Muscle layer of colon (tissue), 2 donors: ENCODE measurements around the gene PREPL.
"Not testable (repeated sequence)": the region's sequence is repeated elsewhere in the genome, so short reads cannot be mapped to it uniquely, and the experiment has no call there.

Experiments
- H3K27ac ChIP-seq: one replicate; pipeline ENCODE4 v1.7.0; 2013; ENCODE audit warnings: low read depth, mild to moderate bottlenecking, low read length, moderate library complexity
- H3K27me3 ChIP-seq, 2 donors: one replicate each; pipeline ENCODE4 v1.7.0; 2013; ENCODE audit warnings: low read length in 2 of 2, mild to moderate bottlenecking in 2 of 2; ENCODE audit not compliant: insufficient read depth in 2 of 2, control insufficient read depth in 1 of 2
- H3K36me3 ChIP-seq: one replicate; pipeline ENCODE4 v1.7.0; 2013; ENCODE audit warnings: mild to moderate bottlenecking, low read length; ENCODE audit not compliant: insufficient read depth
- H3K4me1 ChIP-seq: one replicate; pipeline ENCODE4 v1.7.0; 2013; ENCODE audit warnings: mild to moderate bottlenecking, low read length; ENCODE audit not compliant: insufficient read depth
- H3K4me3 ChIP-seq, 2 donors: one replicate each; pipeline ENCODE4 v1.7.0; 2013; ENCODE audit warnings: low read length in 2 of 2, low read depth in 1 of 2, mild to moderate bottlenecking in 1 of 2, moderate library complexity in 1 of 2
- H3K9ac ChIP-seq: one replicate; pipeline ENCODE4 v1.7.0; 2013; ENCODE audit warnings: low read length
- H3K9me3 ChIP-seq: one replicate; pipeline ENCODE4 v1.7.0; 2013; ENCODE audit warnings: mild to moderate bottlenecking, low read length
- donor health status: abdominal sarcoma.
- donor health status: Adenocarcinoma of cecum.

PREPL gene

DNA sequence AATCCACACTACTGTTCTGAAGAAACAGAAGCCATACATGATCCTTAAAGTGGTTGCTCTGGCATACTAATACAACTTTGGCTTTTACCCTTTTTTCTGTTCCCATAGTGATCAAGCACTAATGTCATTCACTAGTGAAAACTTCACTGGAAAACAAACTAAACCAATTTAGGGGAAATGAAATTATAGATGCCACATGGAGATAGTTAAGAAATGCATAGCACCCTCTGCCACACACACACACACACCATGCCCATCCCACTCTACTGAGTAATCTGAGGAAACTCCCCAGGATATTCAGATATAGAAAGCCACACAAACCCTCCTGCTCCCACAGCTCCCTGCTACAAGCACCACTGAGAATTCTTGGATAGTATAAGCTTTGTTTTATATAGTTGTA, 46.9 kb downstream of the PREPL start:
- peaks cover 41% of the 10 kb centered on the region for H3K36me3 ChIP-seq

DNA sequence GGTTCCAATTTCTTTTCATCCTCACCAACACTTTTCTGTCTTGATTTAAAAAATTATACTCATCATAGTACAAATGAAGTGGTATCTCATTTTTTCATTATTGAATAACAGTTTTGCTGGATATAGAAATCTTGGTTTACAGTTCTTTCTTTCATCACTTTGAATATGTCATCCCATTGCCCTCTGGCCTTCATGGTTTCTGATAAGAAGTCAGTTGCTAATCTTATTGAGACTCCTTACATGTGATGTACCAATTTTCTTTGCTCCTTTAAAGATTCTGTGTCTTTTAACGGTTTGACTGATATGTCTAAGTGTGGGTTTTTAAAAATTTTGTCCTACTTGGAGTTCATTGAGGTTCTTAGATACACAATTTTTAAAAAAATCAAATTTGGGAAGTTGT, 51.0 kb downstream of the PREPL start:
- Histone ChIP-seq H3K9ac (no peak overlapping the region), H3K27me3 (no peaks in the 10 kb centered on the region), H3K36me3 (peaks cover 24% of the 10 kb centered on the region), H3K4me1 (no peaks in the 10 kb centered on the region), H3K9me3 (peaks cover 23% of the 10 kb centered on the region), H3K27ac (no peak overlapping the region), H3K4me3 (no peak overlapping the region)

More for the DNA sequence above, 46.9 kb downstream of the PREPL start:
- Histone ChIP-seq H3K27me3 (no peaks in the 10 kb centered on the region), H3K4me1 (no peaks in the 10 kb centered on the region), H3K9ac (no peak overlapping the region), H3K4me3 (no peak overlapping the region), H3K9me3 (peaks cover 19% of the 10 kb centered on the region), H3K27ac (no peak overlapping the region)

DNA sequence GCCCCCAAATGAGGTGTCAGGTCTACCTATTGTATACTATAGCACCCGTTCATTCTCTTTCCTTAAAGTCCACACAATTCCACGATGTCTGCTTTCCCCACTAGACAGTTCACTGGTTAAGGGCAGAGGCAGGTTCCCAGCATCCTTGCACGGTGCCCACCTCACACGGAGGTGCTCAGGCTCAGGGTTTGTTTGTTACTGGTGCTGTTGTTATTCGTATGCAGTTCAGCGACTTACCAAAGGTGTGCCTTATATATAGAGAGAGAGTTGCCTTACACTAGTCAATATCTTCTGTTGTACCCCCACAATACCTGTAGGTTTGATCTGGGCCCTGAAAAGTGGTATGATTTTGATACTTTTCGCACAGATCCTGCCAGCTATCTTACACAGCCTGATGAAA, 55.4 kb downstream of the PREPL start:
- Histone ChIP-seq H3K27me3 (no peaks in the 10 kb centered on the region), H3K9ac (no peak overlapping the region), H3K27ac (no peak overlapping the region), H3K4me3 (no peak overlapping the region), H3K36me3 (no peaks in the 10 kb centered on the region), H3K9me3 (peaks cover 14% of the 10 kb centered on the region), H3K4me1 (no peaks in the 10 kb centered on the region)

DNA sequence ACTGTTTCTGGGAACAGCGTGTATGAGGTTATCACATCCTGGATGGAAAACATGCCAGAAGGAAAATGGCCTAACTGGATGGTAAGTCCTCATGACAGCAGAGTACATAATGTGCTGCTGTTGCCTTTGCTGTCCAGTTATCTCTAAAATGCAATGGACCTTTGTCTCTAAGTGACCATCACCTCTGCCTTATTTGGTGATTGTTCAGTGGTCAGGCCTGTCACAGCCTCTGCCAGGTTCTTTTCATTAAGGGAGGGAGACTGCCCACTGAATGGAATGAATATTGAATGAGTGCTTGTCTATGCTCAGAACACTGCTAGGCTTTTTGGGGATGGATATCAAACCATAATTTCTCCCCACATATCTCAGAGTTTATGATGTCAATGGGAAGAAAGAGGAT, 57.0 kb downstream of the PREPL start:
- H3K27me3 ChIP-seq = no peaks in the 10 kb centered on the region
- H3K4me3 ChIP-seq = no peak overlapping the region
- no peak overlapping the region for H3K27ac ChIP-seq
- H3K36me3 ChIP-seq = no peaks in the 10 kb centered on the region
- no peak overlapping the region for H3K9ac ChIP-seq
- H3K4me1 ChIP-seq = no peaks in the 10 kb centered on the region
- peaks cover 3% of the 10 kb centered on the region for H3K9me3 ChIP-seq

DNA sequence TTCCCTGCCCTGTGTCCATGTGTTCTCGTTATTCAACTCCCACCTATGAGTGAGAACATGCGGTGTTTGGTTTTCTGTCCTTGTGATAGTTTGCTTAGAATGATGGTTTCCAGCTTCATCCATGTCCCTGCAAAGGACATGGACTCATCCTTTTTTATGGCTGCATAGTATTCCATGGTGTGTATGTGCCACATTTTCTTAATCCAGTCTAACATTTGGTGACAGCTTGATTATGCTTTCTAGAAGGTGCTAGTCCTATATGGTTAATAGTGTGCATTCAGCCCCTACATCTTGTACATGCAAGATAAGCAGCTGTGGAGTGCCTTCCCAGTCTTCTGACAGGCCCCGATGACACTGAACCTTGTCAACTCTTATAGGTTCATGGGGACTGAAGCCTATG, 57.5 kb downstream of the PREPL start:
- H3K9me3 ChIP-seq, H3K27me3 ChIP-seq, H3K27ac ChIP-seq, H3K4me1 ChIP-seq, H3K9ac ChIP-seq, H3K4me3 ChIP-seq, H3K36me3 ChIP-seq: not testable (repeated sequence)

DNA sequence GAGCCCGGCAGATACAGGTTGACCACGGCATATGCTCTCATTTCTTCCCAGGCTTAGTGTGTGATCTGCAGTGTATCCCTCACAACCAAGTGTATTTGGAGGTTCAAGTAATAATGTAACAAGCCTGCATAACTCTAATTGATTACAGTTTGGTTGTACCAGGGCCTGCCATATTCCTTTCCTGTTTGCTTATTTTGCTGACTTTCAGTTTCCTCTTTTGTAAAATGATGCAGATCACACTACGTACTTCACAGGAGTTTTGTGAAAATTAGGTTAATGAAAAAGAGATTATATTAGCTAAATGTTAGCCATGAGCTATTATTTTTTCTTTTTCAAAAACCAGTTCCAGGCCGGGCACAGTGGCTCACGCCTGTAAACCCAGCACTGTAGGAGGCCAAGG, 60.2 kb downstream of the PREPL start:
- no peaks in the 10 kb centered on the region for H3K9me3 ChIP-seq
- H3K36me3 ChIP-seq = no peaks in the 10 kb centered on the region
- H3K4me1 ChIP-seq = no peaks in the 10 kb centered on the region
- H3K27ac ChIP-seq = no peak overlapping the region
- no peak overlapping the region for H3K4me3 ChIP-seq
- no peaks in the 10 kb centered on the region for H3K27me3 ChIP-seq
- no peak overlapping the region for H3K9ac ChIP-seq

DNA sequence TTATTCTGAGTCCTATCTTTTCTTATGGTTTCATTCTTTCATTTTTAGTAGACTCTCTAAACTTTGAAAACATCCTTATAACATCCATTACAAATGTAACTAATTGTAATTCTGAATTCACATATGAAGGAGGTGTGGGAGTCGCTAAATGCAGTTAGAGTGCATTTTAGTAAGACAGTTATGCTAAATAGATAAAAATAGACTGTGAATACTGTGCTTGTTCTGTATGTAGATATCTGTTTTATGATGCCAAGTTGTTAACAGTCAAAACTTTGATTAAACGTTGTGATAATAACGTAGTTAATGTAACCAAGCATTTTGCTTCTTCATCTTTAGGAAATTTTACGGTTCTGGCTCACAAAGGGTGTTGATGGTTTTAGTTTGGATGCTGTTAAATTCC, 61.7 kb downstream of the PREPL start:
- Histone ChIP-seq H3K4me3 (no peak overlapping the region), H3K4me1 (no peaks in the 10 kb centered on the region), H3K36me3 (no peaks in the 10 kb centered on the region), H3K9me3 (no peaks in the 10 kb centered on the region), H3K9ac (no peak overlapping the region), H3K27me3 (no peaks in the 10 kb centered on the region), H3K27ac (no peak overlapping the region)

DNA sequence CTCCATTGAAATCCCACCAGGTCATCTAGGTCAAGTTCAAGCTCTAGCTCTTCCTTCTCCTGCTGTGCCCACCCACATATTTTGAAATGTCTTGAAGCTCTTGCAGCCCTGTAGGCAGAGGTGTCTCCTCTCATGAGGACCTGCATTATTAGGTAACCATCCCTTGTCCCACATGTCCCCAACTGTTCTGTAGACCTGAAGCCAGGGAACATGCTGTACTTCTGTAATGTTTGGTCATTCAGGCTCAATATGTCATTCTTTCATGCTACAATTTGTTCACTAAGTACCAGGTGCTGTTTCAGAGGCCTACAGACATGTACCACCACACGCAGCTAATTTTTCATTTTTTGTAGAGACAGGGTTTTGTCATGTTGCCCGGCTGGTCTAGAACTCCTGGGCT, 63.9 kb downstream of the PREPL start:
- no peaks in the 10 kb centered on the region for H3K27me3 ChIP-seq
- H3K27ac ChIP-seq = no peak overlapping the region
- no peaks in the 10 kb centered on the region for H3K36me3 ChIP-seq
- no peak overlapping the region for H3K4me3 ChIP-seq
- H3K9me3 ChIP-seq = no peaks in the 10 kb centered on the region
- H3K4me1 ChIP-seq = no peaks in the 10 kb centered on the region
- H3K9ac ChIP-seq = no peak overlapping the region

DNA sequence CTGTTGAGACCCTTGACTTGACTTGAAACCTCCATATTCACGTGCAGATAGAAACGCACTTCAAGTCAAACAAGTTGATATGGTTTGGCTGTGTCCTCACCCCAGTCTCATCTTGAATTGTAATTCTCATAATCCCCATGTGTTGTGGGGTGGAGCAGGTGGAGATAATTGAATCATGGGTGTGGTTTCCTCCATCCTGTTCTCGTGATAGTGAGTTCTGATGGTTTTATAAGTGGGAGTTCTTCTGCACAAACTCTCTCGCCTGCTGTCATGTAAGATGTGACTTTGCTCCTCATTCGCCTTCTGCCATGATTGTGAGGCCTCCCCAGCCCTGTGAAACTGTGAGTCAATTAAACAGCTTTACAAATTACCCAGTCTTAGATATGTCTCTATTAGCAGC, 64.6 kb downstream of the PREPL start:
- no peaks in the 10 kb centered on the region for H3K36me3 ChIP-seq
- H3K4me1 ChIP-seq = no peaks in the 10 kb centered on the region

DNA sequence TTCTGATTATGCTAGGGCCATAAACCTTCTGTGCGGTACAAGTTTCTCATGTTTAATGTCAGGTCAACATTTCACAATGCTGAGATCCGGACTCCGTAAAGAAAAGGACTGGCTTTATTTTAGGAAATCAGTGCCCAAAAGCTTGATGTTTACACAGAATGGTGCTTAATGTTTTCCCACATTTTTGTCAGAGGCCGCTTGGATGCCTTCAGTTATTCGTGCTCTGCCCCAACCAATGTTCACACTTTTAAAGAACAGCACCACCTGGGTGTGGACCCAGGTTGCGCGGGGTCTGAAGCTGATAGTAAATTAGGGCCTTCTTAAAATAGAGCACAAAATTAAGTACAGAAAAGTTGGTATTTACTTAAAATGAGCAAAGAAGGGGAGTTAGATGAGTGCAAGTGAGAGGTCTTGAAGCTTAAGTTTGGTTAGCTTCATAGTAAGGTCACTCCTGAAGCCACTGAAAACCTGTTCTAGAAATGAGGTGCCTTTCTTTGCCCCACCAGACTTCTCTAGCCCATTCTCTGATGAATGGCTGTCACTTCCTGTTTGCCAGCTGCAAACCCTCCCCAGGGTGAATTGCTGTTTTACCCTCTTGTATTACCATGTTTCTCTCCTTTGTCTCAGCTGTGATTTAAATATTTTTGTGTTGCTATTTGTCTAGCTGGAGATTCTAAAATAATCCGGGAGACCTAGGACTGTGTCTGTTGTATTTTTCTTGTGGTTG, 65.5 kb downstream of the PREPL start:
- Histone ChIP-seq H3K27ac (no peak overlapping the region), H3K36me3 (no peaks in the 10 kb centered on the region), H3K9ac (no peak overlapping the region), H3K4me3 (no peak overlapping the region), H3K27me3 (no peaks in the 10 kb centered on the region), H3K4me1 (no peaks in the 10 kb centered on the region), H3K9me3 (no peaks in the 10 kb centered on the region)

More for the DNA sequence above, 64.6 kb downstream of the PREPL start:
- no peak overlapping the region for H3K27ac ChIP-seq
- no peaks in the 10 kb centered on the region for H3K27me3 ChIP-seq
- H3K9me3 ChIP-seq = no peaks in the 10 kb centered on the region
- H3K9ac ChIP-seq = no peak overlapping the region
- H3K4me3 ChIP-seq = no peak overlapping the region

DNA sequence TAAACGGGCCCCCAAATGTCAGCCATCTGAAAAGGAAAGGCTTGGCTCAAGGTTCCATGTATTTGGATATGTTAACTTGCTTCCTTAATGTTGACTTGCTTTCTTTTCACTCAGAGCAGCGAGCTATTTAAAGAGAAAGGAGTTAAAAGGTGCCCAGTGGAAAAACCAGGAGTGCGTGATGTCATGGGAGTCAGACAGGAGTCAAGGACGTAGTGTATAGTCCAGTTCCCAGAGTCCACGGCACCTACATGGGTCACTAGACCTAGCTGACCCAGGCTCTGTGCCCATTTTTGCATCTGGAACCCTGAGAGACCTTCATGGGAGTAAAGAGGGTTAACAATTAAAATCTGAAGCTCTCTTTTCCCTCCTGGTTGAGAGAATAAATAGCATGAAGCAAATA, 66.2 kb downstream of the PREPL start:
- Histone ChIP-seq H3K27ac (no peak overlapping the region), H3K27me3 (no peaks in the 10 kb centered on the region), H3K9me3 (no peaks in the 10 kb centered on the region)

More for the DNA sequence above, 66.2 kb downstream of the PREPL start:
- Histone ChIP-seq H3K4me1 (no peaks in the 10 kb centered on the region), H3K36me3 (no peaks in the 10 kb centered on the region), H3K4me3 (no peak overlapping the region), H3K9ac (no peak overlapping the region)
